ENCODE data around the gene NUP37. TPM values are rescaled to one million over a fixed set of nuclear protein-coding genes. Genes with fewer than 3 reads are reported as not detected.

Gene NUP37
- total RNA-seq, result 70.3 and 78.2 TPM in 2 replicates

GRCh38 chr12:102119674-102120563 is at the start of gene NUP37, which contains the start of gene PARPBP:
Gene NUP37 (minus strand): TSS chr12:102120114. CDS start chr12:102118518, 1,596 bp downstream.
Gene PARPBP (plus strand): TSS chr12:102120183. CDS start chr12:102123889, 3,706 bp downstream.

GRCh38 chr12:102061560-102062418 is 58.1 kb downstream of the NUP37 start, which contains the start of gene WASHC3:
Gene WASHC3 (minus strand): TSS chr12:102061991. CDS start chr12:102061962, 29 bp downstream.

Other genes starting within 250 kb of the NUP37 start
- 43.2 and 60.3 TPM in 2 replicates for gene DRAM1, start 242.5 kb downstream of the NUP37 start, total RNA-seq
- 57.1 and 78.7 TPM in 2 replicates for gene WASHC3, start 58.1 kb downstream of the NUP37 start, total RNA-seq
- gene PARPBP, start 69 bp upstream of the NUP37 start, total RNA-seq, result 8.9 and 15.1 TPM in 2 replicates
- gene PMCH, start 77.7 kb upstream of the NUP37 start, total RNA-seq, result not detected in 2 replicates

All from myometrial cell (primary cell).